H1 (cell line): ENCODE results near the gene KCNC1. TPM values are rescaled to one million over a fixed set of nuclear protein-coding genes. Genes with fewer than 3 reads are reported as not detected.

ENCODE experiments used
- CTCF ChIA-PET: fragments of 300-600 bp; sonication (Branson Sonifier 250); formaldehyde crosslinking; loops from one replicate; lab custom pipeline; 2021; ENCODE audit not compliant: partially characterized antibody; lab: Charles Lee
- POLR2A ChIA-PET: fragments of 300-600 bp; sonication (Branson Sonifier 250); formaldehyde crosslinking; loops from one replicate; lab custom pipeline; 2021; ENCODE audit warnings: inconsistent platforms; ENCODE audit not compliant: partially characterized antibody; lab: Charles Lee
- DNase-seq, 2 experiments: peaks; one replicate each; pipeline versions ENCODE4 v3.0.0 to v3.0.0-alpha.2; 2010 to 2022; ENCODE audit warnings: low spot score in 2 of 2, low read depth in 1 of 2, mixed read lengths in 1 of 2
- FAIRE-seq: peaks from 2 replicates; lab custom pipeline; 2011; peaks lifted over from hg19 to GRCh38; lab: Jason Lieb, UNC
- H2AFZ ChIP-seq: 2 replicates; pipeline ENCODE4 v1.8.1; 2012; ENCODE audit warnings: low read length, inconsistent platforms
- H2AK5ac ChIP-seq: 2 replicates; pipeline ENCODE4 v1.6.1; 2013; ENCODE audit warnings: low read depth, low read length
- H2BK120ac ChIP-seq: replicated peaks from 2 replicates; pipeline ENCODE3; 2013; ENCODE audit warnings: low read depth, low read length, inconsistent platforms
- H2BK12ac ChIP-seq: 2 replicates; pipeline ENCODE4 v1.6.1; 2013; ENCODE audit warnings: low read depth, low read length
- H2BK15ac ChIP-seq: 2 replicates; pipeline ENCODE4 v1.6.1; 2013; ENCODE audit warnings: low read length
- H2BK20ac ChIP-seq: 2 replicates; pipeline ENCODE4 v1.6.1; 2013; ENCODE audit warnings: low read length
- H2BK5ac ChIP-seq: 2 replicates; pipeline ENCODE4 v1.6.1; 2013; ENCODE audit warnings: low read depth, low read length
- H3K14ac ChIP-seq: 2 replicates; pipeline ENCODE4 v1.6.1; 2013; ENCODE audit warnings: inconsistent platforms; ENCODE audit not compliant: insufficient read length
- H3K18ac ChIP-seq: 2 replicates; pipeline ENCODE4 v1.6.1; 2013; ENCODE audit warnings: low read length; ENCODE audit errors: extremely low read depth
- H3K23ac ChIP-seq: 2 replicates; pipeline ENCODE4 v1.6.1; 2013; ENCODE audit warnings: inconsistent platforms; ENCODE audit not compliant: insufficient read length
- H3K23me2 ChIP-seq: 2 replicates; pipeline ENCODE4 v1.6.1; 2013; ENCODE audit warnings: low read depth, low read length
- H3K27ac ChIP-seq: 2 replicates; pipeline ENCODE4 v1.6.1; 2011; ENCODE audit warnings: low read depth, low read length, inconsistent platforms
- H3K27me3 ChIP-seq, 4 experiments: replicated peaks in 1 of 4; 1 replicate in 1 of 4; 2 replicates in 3 of 4; pipeline versions ENCODE4 v1.6.1 to v1.8.1; 2011 to 2013; ENCODE audit warnings: low read length in 3 of 4, mild to moderate bottlenecking in 3 of 4, inconsistent platforms in 2 of 4, mixed read lengths in 2 of 4, moderate library complexity in 1 of 4; ENCODE audit not compliant: control insufficient read depth in 3 of 4, insufficient read depth in 3 of 4; ENCODE audit errors: extremely low read depth in 1 of 4
- H3K36me3 ChIP-seq, 4 experiments: 2 replicates each; pipeline versions ENCODE4 v1.6.1 to v1.8.1; 2011 to 2013; ENCODE audit warnings: mild to moderate bottlenecking in 4 of 4, low read length in 3 of 4, moderate library complexity in 2 of 4, control low read depth in 1 of 4, inconsistent platforms in 1 of 4; ENCODE audit not compliant: insufficient read depth in 4 of 4, control insufficient read depth in 2 of 4
- H3K4ac ChIP-seq: replicated peaks from 2 replicates; pipeline ENCODE3; 2013; ENCODE audit warnings: low read length, low read depth, mixed read lengths, inconsistent platforms; ENCODE audit not compliant: insufficient read length
- H3K4me1 ChIP-seq, 4 experiments: replicated peaks in 1 of 4; 1 replicate in 1 of 4; 2 replicates in 3 of 4; pipeline versions ENCODE4 v1.6.1 to v1.8.1; 2011 to 2013; ENCODE audit warnings: low read length in 3 of 4, inconsistent platforms in 2 of 4, mixed read lengths in 1 of 4; ENCODE audit not compliant: insufficient read depth in 4 of 4, control insufficient read depth in 3 of 4
- H3K4me2 ChIP-seq, 2 experiments: 2 replicates each; pipeline versions ENCODE4 v1.6.1 to v1.8.1; 2011 to 2013; ENCODE audit warnings: low read depth in 2 of 2, low read length in 2 of 2, control low read depth in 1 of 2, inconsistent platforms in 1 of 2, mild to moderate bottlenecking in 1 of 2; ENCODE audit not compliant: insufficient read depth in 1 of 2
- H3K4me3 ChIP-seq, 4 experiments: fragments of 200-600, 300-600 bp in 1 of 4; sonication (generic), shearing (Covaris generic), sonication (Bioruptor Twin) in 1 of 4; 2 replicates each; pipeline versions ENCODE4 v1.5.1 to v1.8.1; 2011 to 2016; ENCODE audit warnings: low read length in 4 of 4, low read depth in 3 of 4, control low read depth in 2 of 4, inconsistent platforms in 2 of 4, mild to moderate bottlenecking in 2 of 4, mixed read lengths in 1 of 4, moderate library complexity in 1 of 4; ENCODE audit not compliant: insufficient read depth in 2 of 4; ENCODE audit errors: extremely low read depth in 1 of 4
- H3K56ac ChIP-seq: replicated peaks from 2 replicates; pipeline ENCODE3; 2013; ENCODE audit warnings: low read depth, mild to moderate bottlenecking, mixed read lengths, low read length, inconsistent platforms; ENCODE audit not compliant: insufficient read length
- H3K79me1 ChIP-seq: 2 replicates; pipeline ENCODE4 v1.6.1; 2013; ENCODE audit warnings: low read depth, low read length, control low read depth
- H3K79me2 ChIP-seq, 2 experiments: 2 replicates each; pipeline versions ENCODE4 v1.6.1 to v1.8.1; 2012 to 2013; ENCODE audit warnings: low read length in 2 of 2, mild to moderate bottlenecking in 2 of 2, inconsistent platforms in 1 of 2; ENCODE audit not compliant: insufficient read depth in 2 of 2, control insufficient read depth in 1 of 2
- H3K9ac ChIP-seq, 4 experiments: replicated peaks in 1 of 4; 1 replicate in 1 of 4; 2 replicates in 3 of 4; pipeline versions ENCODE4 v1.6.1 to v1.8.1; 2011 to 2013; ENCODE audit warnings: low read depth in 3 of 4, low read length in 3 of 4, control low read depth in 2 of 4, mild to moderate bottlenecking in 2 of 4, moderate library complexity in 2 of 4, inconsistent platforms in 1 of 4; ENCODE audit errors: extremely low read depth in 1 of 4
- H3K9me3 ChIP-seq, 2 experiments: 2 replicates each; pipeline versions ENCODE4 v1.6.1 to v1.8.1; 2012 to 2013; ENCODE audit warnings: mild to moderate bottlenecking in 2 of 2, moderate library complexity in 2 of 2, control low read depth in 1 of 2, inconsistent platforms in 1 of 2, low read depth in 1 of 2, low read length in 1 of 2, mixed read lengths in 1 of 2; ENCODE audit not compliant: insufficient read depth in 2 of 2
- H4K20me1 ChIP-seq, 2 experiments: replicated peaks in 1 of 2; 2 replicates each; pipeline versions ENCODE3 to v1.8.1; 2011 to 2013; ENCODE audit warnings: inconsistent platforms in 2 of 2, low read length in 2 of 2, mild to moderate bottlenecking in 1 of 2; ENCODE audit not compliant: insufficient read depth in 2 of 2, control insufficient read depth in 1 of 2
- H4K5ac ChIP-seq: 2 replicates; pipeline ENCODE4 v1.6.1; 2013; ENCODE audit warnings: low read length, low read depth, mixed read lengths, inconsistent platforms; ENCODE audit not compliant: insufficient read length
- H4K8ac ChIP-seq: 2 replicates; pipeline ENCODE4 v1.8.0; 2013; ENCODE audit warnings: mild to moderate bottlenecking, moderate library complexity, low read length, inconsistent platforms; ENCODE audit not compliant: insufficient read depth; ENCODE audit errors: extremely low read depth
- H4K91ac ChIP-seq: replicated peaks from 2 replicates; pipeline ENCODE3; 2013; ENCODE audit warnings: low read length, mixed read lengths, inconsistent platforms; ENCODE audit not compliant: insufficient read length
- CBX5 ChIP-seq: fragments of 300-800, 300-1000 bp; sonication (generic); IDR thresholded peaks from 2 replicates; pipeline ENCODE4 v1.7.1; 2016; ENCODE audit warnings: antibody characterized with exemption, low read length, low read depth
- CHD1 ChIP-seq: IDR thresholded peaks from 2 replicates; pipeline ENCODE4 v1.6.1; 2012; ENCODE audit warnings: low read depth, low read length, improper control_type of control experiment
- CHD2 ChIP-seq: IDR thresholded peaks from 2 replicates; pipeline ENCODE4 v1.6.1; 2012; ENCODE audit warnings: low read length, improper control_type of control experiment
- EGR1 ChIP-seq: IDR thresholded peaks from 2 replicates; pipeline ENCODE4 v1.6.1; 2011; ENCODE audit warnings: low read depth, low read length, borderline replicate concordance
- FOSL1 ChIP-seq: IDR thresholded peaks from 2 replicates; pipeline ENCODE4 v1.6.1; 2011; ENCODE audit warnings: mild to moderate bottlenecking, low read depth, low read length, moderate library complexity; ENCODE audit not compliant: insufficient read depth
- GABPA ChIP-seq: IDR thresholded peaks from 2 replicates; pipeline ENCODE4 v1.6.1; 2011; ENCODE audit warnings: mild to moderate bottlenecking, low read length, moderate library complexity, borderline replicate concordance; ENCODE audit not compliant: insufficient read depth
- KDM1A ChIP-seq: fragments of 200-600, 300-600 bp; sonication (generic); IDR thresholded peaks from 2 replicates; pipeline ENCODE4 v1.7.1; 2016; ENCODE audit warnings: mild to moderate bottlenecking, low read length, borderline replicate concordance
- KDM5A ChIP-seq: fragments of 200-600 bp; IDR thresholded peaks from 2 replicates; pipeline ENCODE4 v1.7.1; 2012; ENCODE audit warnings: mild to moderate bottlenecking, low read length, inconsistent platforms, mixed read lengths
- RFX5 ChIP-seq: IDR thresholded peaks from 2 replicates; pipeline ENCODE4 v1.6.1; 2011; ENCODE audit warnings: low read depth, low read length, improper control_type of control experiment, borderline replicate concordance
- WGBS, 2 experiments: shearing (Covaris generic) in 1 of 2; methylation state at CpG; one replicate each; pipeline versions ENCODE4 v1.1.6 to v1.1.7; 2013 to 2015; ENCODE audit warnings: low lambda C conversion rate in 2 of 2, mixed read lengths in 2 of 2, inconsistent platforms in 1 of 2, low coverage in 1 of 2, missing lambda C conversion rate in 1 of 2; ENCODE audit not compliant: insufficient replicate concordance in 2 of 2, insufficient coverage in 1 of 2, insufficient read length in 1 of 2; ENCODE audit errors: extremely low coverage in 1 of 2, missing lambda C conversion rate in 1 of 2; 5-methylcytosine and 5-hydroxymethylcytosine counted together
- polyA plus RNA-seq, 7 experiments: library from polyadenylated mRNA; depleted of rRNA in 3 of 7; stranded (reverse) in 5 of 7; unstranded in 2 of 7; fragments of >200 nt in 5 of 7; fragments of 200-250 nt in 2 of 7; gene quantifications; 1 replicate in 5 of 7; 2 replicates in 1 of 7; 4 replicates in 1 of 7; pipeline versions ENCODE4 v1.2.1 to v1.2.3, GENCODE V29; 2011 to 2013; ENCODE audit warnings: missing spikeins in 2 of 7, mixed read lengths in 2 of 7
- total RNA-seq: library from RNA; stranded (reverse); fragmentation: NEBNext Ultra II Directional; extraction: Animal tissue kit (Norgen Biotek cat#: 25700); gene quantifications from 2 replicates; pipeline ENCODE4 v1.2.1, GENCODE V29; 2021

The KCNC1 gene
- total and polyA plus RNA-seq, 2 of the 8 experiments (the other 6 are each of a cell fraction or from before 2014, with no cell fraction given), result 0.11 to 0.26 TPM

DNA sequence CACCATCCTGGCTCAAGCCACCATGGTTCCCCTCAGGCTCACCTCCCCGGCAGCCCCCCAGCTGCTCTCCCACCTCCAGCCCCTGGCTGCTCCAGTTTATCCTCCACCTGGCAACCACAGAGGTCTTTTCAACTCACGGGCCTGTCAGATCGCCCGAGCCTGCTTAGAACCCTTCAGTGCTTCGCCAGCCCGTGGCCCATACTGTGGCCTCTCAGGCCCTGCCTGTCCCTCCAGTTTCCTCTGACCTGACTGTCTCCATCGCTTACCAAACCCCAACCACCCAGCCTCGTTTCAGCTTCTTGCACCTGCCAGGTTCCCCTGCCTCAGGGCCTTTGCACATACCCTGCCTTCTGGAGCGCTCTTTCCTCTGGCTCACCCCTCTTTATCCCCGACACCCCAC is 6.9 kb downstream of the KCNC1 start:
- Histone ChIP-seq H3K4ac (no peak overlapping the region), H3K18ac (no peak overlapping the region), H3K23ac (no peak overlapping the region), H2AK5ac (no peak overlapping the region), H2AFZ (no peak overlapping the region)
- WGBS, 2 experiments, result 88% methylated on average over 10 of the region's 10 CpGs; no CpG with 5 or more reads in 1 of the 2 experiments
- POLR2A ChIA-PET, result no interaction called here
- TF ChIP-seq KDM5A, result no peak
- no peak for TF ChIP-seq CHD1
- no peak for TF ChIP-seq CBX5
- TF ChIP-seq KDM1A, result peak; percentile 45; the same call in 1 of the 2 replicates
- TF ChIP-seq RFX5, result no peak
- no peak for TF ChIP-seq CHD2
- TF ChIP-seq GABPA, result no peak
- no peak for TF ChIP-seq EGR1
- TF ChIP-seq FOSL1, result no peak
- TF ChIP-seq, all 59 proteins: peak for 1
- H2BK12ac ChIP-seq, result no peak overlapping the region
- peaks cover 3 to 22% (median 13%) of the 10 kb centered on the region in 4 experiments for H3K4me1 ChIP-seq
- CTCF ChIA-PET, result interaction anchor here (0.5 to 16.5 kb wide), 9 partner anchors 8 to 336 kb away, joined by 3 to 290 read pairs (median 7); partner anchors contain the start of genes KCNC1 and MYOD1
- peaks cover 4% of the 10 kb centered on the region; the same call in 1 of the 2 replicates for H3K23me2 ChIP-seq
- no peaks in the 10 kb centered on the region for H3K79me1 ChIP-seq
- peaks cover 0 to 2% (median 0%) of the 10 kb centered on the region in 4 experiments; a peak in 1 of 8 replicates for H3K36me3 ChIP-seq
- no peak overlapping the region for H3K9ac ChIP-seq
- no peaks in the 10 kb centered on the region for H3K79me2 ChIP-seq
- H4K91ac ChIP-seq, result no peak overlapping the region
- no peak overlapping the region for H3K4me2 ChIP-seq
- H3K14ac ChIP-seq, result no peak overlapping the region
- H4K8ac ChIP-seq, result no peak overlapping the region
- H2BK5ac ChIP-seq, result no peak overlapping the region
- DNase-seq, result no peak
- peaks cover 0 to 1% of the 10 kb centered on the region in 2 experiments; a peak in 2 of 4 replicates for H3K9me3 ChIP-seq
- no peak overlapping the region for H3K27ac ChIP-seq
- H3K56ac ChIP-seq, result no peak overlapping the region
- H4K5ac ChIP-seq, result no peak overlapping the region
- H4K20me1 ChIP-seq, result peaks cover 6 to 10% of the 10 kb centered on the region in 2 experiments
- no peak overlapping the region for H2BK120ac ChIP-seq
- FAIRE-seq, result no peak
- H2BK20ac ChIP-seq, result no peak overlapping the region
- peaks cover 9 to 27% (median 25%) of the 10 kb centered on the region in 4 experiments for H3K27me3 ChIP-seq
- no peak overlapping the region for H2BK15ac ChIP-seq
- H3K4me3 ChIP-seq, result no peak overlapping the region
